A673 (cell line): ENCODE data around the gene TCEA3. TPM values are rescaled to one million over a fixed set of nuclear protein-coding genes. Genes with fewer than 3 reads are reported as not detected.

Experiments used
- BruUV-seq: library from RNA; stranded (reverse); fragments of 400-500 nt; replicated peaks from 2 replicates; lab custom pipeline; 2021; lab: Mats Ljungman, UMichigan
- CTCF ChIA-PET: fragments of 300-600 bp; sonication (Branson Sonifier 250); formaldehyde crosslinking; loops from one replicate; lab custom pipeline; 2022; ENCODE audit warnings: antibody characterized with exemption; lab: Charles Lee
- POLR2A ChIA-PET: fragments of 300-600 bp; sonication (Branson Sonifier 250); formaldehyde crosslinking; loops from one replicate; lab custom pipeline; 2022; ENCODE audit warnings: antibody characterized with exemption; ENCODE audit not compliant: low non-redundant PET; lab: Charles Lee
- DNase-seq: peaks from one replicate; pipeline ENCODE4 v3.0.0-alpha.2; 2015; ENCODE audit warnings: low spot score
- H3K27ac ChIP-seq: fragments of 200-600 bp; sonication (generic); 2 replicates; pipeline ENCODE4 v1.5.1; 2016; ENCODE audit warnings: mixed run types, low read depth, mild to moderate bottlenecking, mixed read lengths, antibody characterized with exemption, low read length; ENCODE audit not compliant: poor library complexity, severe bottlenecking
- H3K27me3 ChIP-seq: fragments of 200-600 bp; sonication (generic); replicated peaks from 2 replicates; pipeline ENCODE4 v1.6.1; 2017; ENCODE audit warnings: mixed run types, low read depth, mild to moderate bottlenecking, mixed read lengths, antibody characterized with exemption, low read length; ENCODE audit not compliant: insufficient read depth, poor library complexity
- H3K36me3 ChIP-seq: fragments of 200-600 bp; sonication (generic); 2 replicates; pipeline ENCODE4 v1.6.1; 2016; ENCODE audit warnings: mixed run types, mild to moderate bottlenecking, mixed read lengths, antibody characterized with exemption, low read length; ENCODE audit not compliant: insufficient read depth, poor library complexity, severe bottlenecking
- H3K4me1 ChIP-seq: fragments of 200-600 bp; sonication (generic); 2 replicates; pipeline ENCODE4 v1.6.1; 2017; ENCODE audit warnings: mixed run types, mild to moderate bottlenecking, mixed read lengths, antibody characterized with exemption, low read length; ENCODE audit not compliant: insufficient read depth, poor library complexity, severe bottlenecking
- H3K4me3 ChIP-seq: fragments of 200-600 bp; sonication (generic); 2 replicates; pipeline ENCODE4 v1.5.1; 2016; ENCODE audit warnings: low read depth, mixed run types, mild to moderate bottlenecking, mixed read lengths, low read length; ENCODE audit not compliant: poor library complexity, severe bottlenecking
- H3K9me3 ChIP-seq: fragments of 200-600 bp; sonication (generic); 2 replicates; pipeline ENCODE4 v1.6.1; 2016; ENCODE audit warnings: mixed run types, low read depth, mild to moderate bottlenecking, mixed read lengths, antibody characterized with exemption, low read length; ENCODE audit not compliant: poor library complexity, severe bottlenecking
- EZH2 ChIP-seq: fragments of 200-600 bp; sonication (generic); IDR thresholded peaks from 2 replicates; pipeline ENCODE4 v1.6.1; 2017; ENCODE audit warnings: borderline replicate concordance, low read depth, mild to moderate bottlenecking, mixed read lengths, antibody characterized with exemption, low read length; ENCODE audit not compliant: poor library complexity, severe bottlenecking
- intact Hi-C: fragments of 100-400 bp; cut with micrococcal nuclease; formaldehyde crosslinking; loops from one replicate; pipeline ENCODE4 v1.10.0; 2022; ENCODE audit not compliant: unreplicated experiment
- total RNA-seq: library from RNA; stranded (reverse); gene quantifications from 2 replicates; pipeline ENCODE4 v1.2.3, GENCODE V29; 2021
- TF ChIP-seq, protein P1 (sequence below): fragments of 300-800, 200-600 bp; sonication (generic); conservative IDR thresholded peaks from 2 replicates; pipeline ENCODE4 v1.5.1; 2017; ENCODE audit warnings: low read depth, mild to moderate bottlenecking, antibody characterized with exemption, low read length, moderate library complexity, mixed read lengths

The TCEA3 gene
- total RNA-seq, 1 experiment from 2014 or later, result 0.99 TPM

- Histone ChIP-seq H3K27me3 (no peaks in the 10 kb centered on the region), H3K27ac (no peak overlapping the region), H3K36me3 (no peaks in the 10 kb centered on the region), H3K4me1 (no peaks in the 10 kb centered on the region), H3K9me3 (no peaks in the 10 kb centered on the region), H3K4me3 (no peak overlapping the region)
- ChIA-PET POLR2A (no interaction called here), CTCF (no interaction called here)
- TF ChIP-seq, protein P1, sequence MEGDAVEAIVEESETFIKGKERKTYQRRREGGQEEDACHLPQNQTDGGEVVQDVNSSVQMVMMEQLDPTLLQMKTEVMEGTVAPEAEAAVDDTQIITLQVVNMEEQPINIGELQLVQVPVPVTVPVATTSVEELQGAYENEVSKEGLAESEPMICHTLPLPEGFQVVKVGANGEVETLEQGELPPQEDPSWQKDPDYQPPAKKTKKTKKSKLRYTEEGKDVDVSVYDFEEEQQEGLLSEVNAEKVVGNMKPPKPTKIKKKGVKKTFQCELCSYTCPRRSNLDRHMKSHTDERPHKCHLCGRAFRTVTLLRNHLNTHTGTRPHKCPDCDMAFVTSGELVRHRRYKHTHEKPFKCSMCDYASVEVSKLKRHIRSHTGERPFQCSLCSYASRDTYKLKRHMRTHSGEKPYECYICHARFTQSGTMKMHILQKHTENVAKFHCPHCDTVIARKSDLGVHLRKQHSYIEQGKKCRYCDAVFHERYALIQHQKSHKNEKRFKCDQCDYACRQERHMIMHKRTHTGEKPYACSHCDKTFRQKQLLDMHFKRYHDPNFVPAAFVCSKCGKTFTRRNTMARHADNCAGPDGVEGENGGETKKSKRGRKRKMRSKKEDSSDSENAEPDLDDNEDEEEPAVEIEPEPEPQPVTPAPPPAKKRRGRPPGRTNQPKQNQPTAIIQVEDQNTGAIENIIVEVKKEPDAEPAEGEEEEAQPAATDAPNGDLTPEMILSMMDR, result no peak
- no peak for TF ChIP-seq EZH2
- intact Hi-C loops, result no loop called here
- DNase-seq, result no peak
- no TSS peak for BruUV-seq
Observed at GRCh38 chr1:23471473-23472075, 47.0 kb upstream of the TCEA3 start.

GRCh38 chr1:23470282-23471070, 45.9 kb upstream of the TCEA3 start:
- CTCF ChIA-PET, result no interaction called here
- intact Hi-C loops, result no loop called here
- H3K9me3 ChIP-seq, result no peaks in the 10 kb centered on the region
- no peaks in the 10 kb centered on the region for H3K36me3 ChIP-seq
- no peak overlapping the region for H3K27ac ChIP-seq
- no peaks in the 10 kb centered on the region for H3K4me1 ChIP-seq
- BruUV-seq, result no TSS peak
- H3K4me3 ChIP-seq, result no peak overlapping the region
- H3K27me3 ChIP-seq, result no peaks in the 10 kb centered on the region
- POLR2A ChIA-PET, result no interaction called here
- DNase-seq, result no peak
- TF ChIP-seq, protein P1, result no peak
- no peak for TF ChIP-seq EZH2

- no peak for DNase-seq
- no peak for TF ChIP-seq EZH2
- TF ChIP-seq, protein P1, result no peak
- no TSS peak for BruUV-seq
- intact Hi-C loops, result no loop called here
- Histone ChIP-seq H3K27me3 (no peaks in the 10 kb centered on the region), H3K36me3 (no peaks in the 10 kb centered on the region), H3K27ac (no peak overlapping the region), H3K4me1 (no peaks in the 10 kb centered on the region), H3K9me3 (no peaks in the 10 kb centered on the region), H3K4me3 (no peak overlapping the region)
- ChIA-PET POLR2A (no interaction called here), CTCF (no interaction called here)
Observed at GRCh38 chr1:23469372-23469982, 44.9 kb upstream of the TCEA3 start.
